AG10803 (cell line): ENCODE results near the gene RBM10.

Source experiments
- DNase-seq: peaks from one replicate; pipeline ENCODE4 v3.0.0; 2010; ENCODE audit warnings: low read depth
- H3K4me3 ChIP-seq: 2 replicates; pipeline ENCODE4 v1.5.1; 2011; ENCODE audit warnings: mild to moderate bottlenecking, low read length, control low read depth
- TF ChIP-seq, protein P1 (sequence below): conservative IDR thresholded peaks from 2 replicates; pipeline ENCODE4 v1.5.1; 2011; ENCODE audit warnings: mild to moderate bottlenecking, low read length, control low read depth, inconsistent platforms

The RBM10 gene

DNA sequence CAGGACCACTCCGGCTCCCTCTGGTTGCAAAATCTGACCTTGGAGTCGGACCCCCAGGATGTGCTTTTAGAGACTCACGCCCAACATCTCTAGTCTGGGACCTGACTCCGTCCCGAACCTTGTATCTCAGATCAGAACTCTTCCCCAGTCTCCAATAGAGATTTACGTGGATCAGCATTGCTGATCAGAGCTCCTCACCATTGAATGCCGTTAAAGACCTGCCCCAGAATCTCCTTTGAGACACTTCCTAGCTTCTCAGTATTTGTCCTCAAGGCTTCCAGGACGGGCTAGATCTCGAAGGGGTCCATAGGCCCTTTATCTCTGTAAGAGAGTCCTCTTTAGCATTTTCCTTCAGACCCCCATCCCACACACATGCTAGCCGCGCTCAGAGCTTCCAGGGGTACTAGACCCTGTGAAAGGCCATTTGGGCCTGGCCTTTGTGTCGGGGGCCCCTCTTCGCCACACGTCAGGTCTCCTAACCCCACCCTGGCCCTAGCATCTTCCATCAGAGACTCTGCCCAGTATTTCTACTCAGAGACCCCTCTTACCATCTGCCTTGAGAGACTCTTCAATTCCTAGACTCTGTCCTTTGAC is 49.3 kb downstream of the RBM10 start:
- DNase-seq: no peak
- peak overlapping the region; percentile 74 for H3K4me3 ChIP-seq
- TF ChIP-seq, protein P1, sequence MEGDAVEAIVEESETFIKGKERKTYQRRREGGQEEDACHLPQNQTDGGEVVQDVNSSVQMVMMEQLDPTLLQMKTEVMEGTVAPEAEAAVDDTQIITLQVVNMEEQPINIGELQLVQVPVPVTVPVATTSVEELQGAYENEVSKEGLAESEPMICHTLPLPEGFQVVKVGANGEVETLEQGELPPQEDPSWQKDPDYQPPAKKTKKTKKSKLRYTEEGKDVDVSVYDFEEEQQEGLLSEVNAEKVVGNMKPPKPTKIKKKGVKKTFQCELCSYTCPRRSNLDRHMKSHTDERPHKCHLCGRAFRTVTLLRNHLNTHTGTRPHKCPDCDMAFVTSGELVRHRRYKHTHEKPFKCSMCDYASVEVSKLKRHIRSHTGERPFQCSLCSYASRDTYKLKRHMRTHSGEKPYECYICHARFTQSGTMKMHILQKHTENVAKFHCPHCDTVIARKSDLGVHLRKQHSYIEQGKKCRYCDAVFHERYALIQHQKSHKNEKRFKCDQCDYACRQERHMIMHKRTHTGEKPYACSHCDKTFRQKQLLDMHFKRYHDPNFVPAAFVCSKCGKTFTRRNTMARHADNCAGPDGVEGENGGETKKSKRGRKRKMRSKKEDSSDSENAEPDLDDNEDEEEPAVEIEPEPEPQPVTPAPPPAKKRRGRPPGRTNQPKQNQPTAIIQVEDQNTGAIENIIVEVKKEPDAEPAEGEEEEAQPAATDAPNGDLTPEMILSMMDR: no peak

DNA sequence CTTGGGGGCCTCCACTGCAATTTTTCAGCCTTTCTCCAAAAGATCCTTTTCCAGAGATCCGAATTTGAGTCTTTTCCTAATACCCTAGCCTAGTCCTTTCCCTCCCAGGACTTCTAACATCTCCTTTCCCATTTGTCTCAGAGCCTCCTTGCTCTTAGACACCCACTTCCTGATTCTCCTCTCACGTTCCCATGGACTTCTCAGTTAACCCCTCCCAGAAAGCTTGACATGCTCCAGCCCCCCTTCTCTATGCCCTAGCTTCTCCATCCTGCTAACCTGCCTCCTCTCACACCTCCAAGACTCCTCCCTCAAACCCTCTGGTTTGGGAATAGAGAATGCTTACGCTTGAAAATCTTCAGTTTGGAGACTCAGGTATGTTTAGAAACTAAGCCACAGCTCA is 51.1 kb downstream of the RBM10 start:
- peak overlapping the region; percentile 34 for H3K4me3 ChIP-seq
- TF ChIP-seq, protein P1: no peak

GRCh38 chrX:47197526-47197925 is 52.5 kb downstream of the RBM10 start:
- TF ChIP-seq, protein P1: no peak
- no peak for DNase-seq
- H3K4me3 ChIP-seq: peak overlapping the region; percentile 9; the same call in 1 of the 2 replicates

More for the DNA sequence above, 51.1 kb downstream of the RBM10 start:
- DNase-seq: no peak

DNA sequence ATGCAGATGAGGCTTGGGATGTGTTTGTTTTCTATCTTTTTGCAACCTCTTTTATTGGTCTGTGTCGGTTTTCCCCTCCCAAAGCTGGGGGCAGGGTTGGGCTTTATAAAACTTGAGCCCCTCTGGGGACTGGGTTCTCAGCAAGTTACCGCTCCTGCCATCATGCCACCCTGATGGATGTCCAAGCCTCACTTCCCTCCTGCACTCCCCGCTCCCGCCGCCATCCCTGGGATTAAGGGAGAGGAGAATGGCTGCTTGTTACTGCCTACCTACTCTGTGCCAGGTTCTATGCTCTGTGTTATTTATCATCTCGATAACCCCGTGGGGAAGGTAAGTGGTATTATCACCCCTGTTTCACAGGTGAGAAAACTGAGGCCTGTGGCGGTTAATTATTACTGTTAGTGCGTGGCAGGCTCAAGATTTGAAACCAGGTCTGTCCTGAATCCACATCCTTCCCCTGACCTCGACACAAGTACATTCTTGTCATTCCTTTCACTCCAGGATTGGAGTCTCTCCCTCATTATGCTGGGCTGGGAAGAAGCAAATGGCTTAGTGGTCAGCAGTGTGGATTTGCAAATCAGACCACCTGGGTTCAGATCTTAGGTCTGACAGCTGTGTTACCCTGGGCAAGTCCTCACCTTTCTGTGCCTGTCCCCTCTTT is 53.1 kb downstream of the RBM10 start:
- H3K4me3 ChIP-seq: no peak overlapping the region
- DNase-seq: peak; percentile 68

DNA sequence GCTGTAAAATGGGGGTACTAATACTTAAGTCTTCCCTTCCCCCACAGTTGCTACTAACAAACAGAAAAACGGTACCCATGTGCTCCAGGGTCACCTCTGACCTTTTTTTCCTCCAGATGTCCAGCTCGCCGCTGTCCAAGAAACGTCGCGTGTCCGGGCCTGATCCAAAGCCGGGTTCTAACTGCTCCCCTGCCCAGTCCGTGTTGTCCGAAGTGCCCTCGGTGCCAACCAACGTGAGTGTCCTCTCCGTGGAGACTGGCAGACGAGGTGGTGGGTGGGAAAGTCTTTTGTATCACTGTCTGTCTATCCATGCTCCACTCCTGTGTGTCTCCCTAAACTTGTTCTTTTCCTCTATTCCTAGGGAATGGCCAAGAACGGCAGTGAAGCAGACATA is 53.7 kb downstream of the RBM10 start:
- H3K4me3 ChIP-seq: no peak overlapping the region
- no peak for DNase-seq
- TF ChIP-seq, protein P1: no peak

More for the DNA sequence above, 53.1 kb downstream of the RBM10 start:
- TF ChIP-seq, protein P1: no peak

DNA sequence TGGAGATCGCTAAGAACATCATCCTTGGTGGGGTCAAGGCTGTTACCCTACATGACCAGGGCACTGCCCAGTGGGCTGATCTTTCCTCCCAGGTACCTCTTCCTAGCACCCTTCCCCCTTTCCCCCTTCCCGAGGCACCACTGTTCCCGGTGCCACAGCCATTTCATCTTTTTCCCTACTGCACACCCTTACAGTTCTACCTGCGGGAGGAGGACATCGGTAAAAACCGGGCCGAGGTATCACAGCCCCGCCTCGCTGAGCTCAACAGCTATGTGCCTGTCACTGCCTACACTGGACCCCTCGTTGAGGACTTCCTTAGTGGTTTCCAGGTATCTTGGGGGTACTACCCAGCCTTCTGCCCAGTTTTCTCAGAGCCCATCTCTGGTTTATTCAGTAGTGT is 54.3 kb downstream of the RBM10 start:
- no peak overlapping the region for H3K4me3 ChIP-seq
- no peak for DNase-seq
- TF ChIP-seq, protein P1: no peak
